Keratinocyte (primary cell): ENCODE data around the gene OR4C13. TPM values are rescaled to one million over a fixed set of nuclear protein-coding genes. Genes with fewer than 3 reads are reported as not detected.
"Not testable (repeated sequence)": the region's sequence is repeated elsewhere in the genome, so short reads cannot be mapped to it uniquely, and the experiment has no call there.

ENCODE experiments used
- DNase-seq: peaks from one replicate; pipeline ENCODE4 v3.0.0-alpha.2; 2011; ENCODE audit warnings: low read depth, missing footprints, low spot score
- FAIRE-seq: peaks from 2 replicates; lab custom pipeline; 2011; peaks lifted over from hg19 to GRCh38; lab: Jason Lieb, UNC
- H2AFZ ChIP-seq: 2 replicates; pipeline ENCODE4 v1.6.0; 2012; ENCODE audit warnings: low read length, control low read depth, inconsistent platforms; ENCODE audit not compliant: control insufficient read depth
- H3K27ac ChIP-seq: 2 replicates; pipeline ENCODE4 v1.5.1; 2011; ENCODE audit warnings: low read length; ENCODE audit not compliant: control insufficient read depth, insufficient read depth
- H3K27me3 ChIP-seq: 3 replicates; pipeline ENCODE4 v1.6.0; 2011; ENCODE audit warnings: low read length; ENCODE audit not compliant: control insufficient read depth, insufficient read depth; ENCODE audit errors: extremely low read depth
- H3K36me3 ChIP-seq, 2 experiments: 2 replicates in 1 of 2; 3 replicates in 1 of 2; pipeline ENCODE4 v1.5.1; 2011; ENCODE audit warnings: low read length in 2 of 2, mild to moderate bottlenecking in 1 of 2; ENCODE audit not compliant: control insufficient read depth in 2 of 2, insufficient read depth in 2 of 2; ENCODE audit errors: extremely low read depth in 1 of 2
- H3K4me1 ChIP-seq: 3 replicates; pipeline ENCODE4 v1.5.1; 2011; ENCODE audit warnings: low read length; ENCODE audit not compliant: control insufficient read depth, insufficient read depth; ENCODE audit errors: extremely low read depth
- H3K4me2 ChIP-seq: 3 replicates; pipeline ENCODE4 v1.6.0; 2011; ENCODE audit warnings: low read depth, low read length; ENCODE audit not compliant: control insufficient read depth, insufficient read depth; ENCODE audit errors: extremely low read depth
- H3K4me3 ChIP-seq, 3 experiments: fragments of 200-600 bp in 1 of 3; sonication (generic) in 1 of 3; 2 replicates in 2 of 3; 3 replicates in 1 of 3; pipeline ENCODE4 v1.5.1; 2011 to 2016; ENCODE audit warnings: low read length in 3 of 3, mild to moderate bottlenecking in 3 of 3, control low read depth in 2 of 3, inconsistent platforms in 1 of 3, low read depth in 1 of 3, mixed read lengths in 1 of 3, mixed run types in 1 of 3, moderate library complexity in 1 of 3; ENCODE audit not compliant: control insufficient read depth in 2 of 3, insufficient read depth in 2 of 3; ENCODE audit errors: extremely low read depth in 1 of 3
- H3K79me2 ChIP-seq: 2 replicates; pipeline ENCODE4 v1.6.0; 2012; ENCODE audit warnings: low read length; ENCODE audit not compliant: control insufficient read depth, insufficient read depth
- H3K9ac ChIP-seq: 3 replicates; pipeline ENCODE4 v1.6.0; 2011; ENCODE audit warnings: low read length; ENCODE audit not compliant: control insufficient read depth, insufficient read depth; ENCODE audit errors: extremely low read depth
- H3K9me1 ChIP-seq: 3 replicates; pipeline ENCODE4 v1.6.0; 2011; ENCODE audit warnings: low read length; ENCODE audit not compliant: control insufficient read depth, insufficient read depth; ENCODE audit errors: extremely low read depth
- H3K9me3 ChIP-seq: 2 replicates; pipeline ENCODE4 v1.5.1; 2012; ENCODE audit warnings: low read depth, low read length; ENCODE audit not compliant: control insufficient read depth
- H4K20me1 ChIP-seq: 3 replicates; pipeline ENCODE4 v1.6.0; 2011; ENCODE audit warnings: low read length; ENCODE audit not compliant: control insufficient read depth, insufficient read depth; ENCODE audit errors: extremely low read depth
- CTCF ChIP-seq, 3 experiments: IDR thresholded peaks in 1 of 3; conservative IDR thresholded peaks in 1 of 3; optimal IDR thresholded peaks in 1 of 3; 2 replicates in 2 of 3; 3 replicates in 1 of 3; pipeline versions ENCODE3 to v1.5.1; 2011; ENCODE audit warnings: low read length in 3 of 3, mild to moderate bottlenecking in 3 of 3, moderate library complexity in 2 of 3, control low read depth in 1 of 3, inconsistent platforms in 1 of 3; ENCODE audit not compliant: insufficient read depth in 2 of 3; ENCODE audit errors: extremely low read depth in 1 of 3
- EZH2 ChIP-seq: IDR thresholded peaks from one replicate; pipeline ENCODE4 v1.6.1; 2012; ENCODE audit warnings: inconsistent platforms, mild to moderate bottlenecking, low read length, moderate library complexity
- dilution Hi-C: fragments of 300-500 bp; cut with MboI; formaldehyde crosslinking; loops from one replicate; pipeline ENCODE4 v1.7.0; 2020; ENCODE audit warnings: low sequenced_read_pairs; ENCODE audit not compliant: extremely low pct_ligation_motif_present
- polyA minus RNA-seq, 3 experiments: library from RNA; depleted of rRNA, polyadenylated mRNA; stranded (reverse); fragments of >200 nt; gene quantifications; 1 replicate in 1 of 3; 2 replicates in 1 of 3; 3 replicates in 1 of 3; pipeline ENCODE4 v1.2.3, GENCODE V29; 2011
- polyA plus RNA-seq, 5 experiments: library from polyadenylated mRNA; depleted of rRNA in 3 of 5; stranded (reverse) in 3 of 5; stranded (forward) in 1 of 5; unstranded in 1 of 5; fragments of >200 nt; gene quantifications; 1 replicate in 1 of 5; 2 replicates in 3 of 5; 3 replicates in 1 of 5; pipeline versions ENCODE4 v1.2.1 to v1.2.3, GENCODE V29; 2011 to 2012; ENCODE audit warnings: missing spikeins in 2 of 5, low read depth in 1 of 5, low replicate concordance in 1 of 5

OR4C13 gene
- not detected in 3 replicates for polyA plus RNA-seq
- polyA plus RNA-seq (2011; ENCODE audit: low read depth) = not detected
- not detected in 2 replicates for polyA plus RNA-seq (2011; cell fraction: cytosol; rRNA removed)
- not detected in 2 replicates for polyA plus RNA-seq (2011; cell fraction: nucleus; rRNA removed)
- not detected in 2 replicates for polyA plus RNA-seq (2012; ENCODE audit: low replicate concordance)
- not detected in 3 replicates for polyA minus RNA-seq
- not detected for polyA minus RNA-seq (2011; cell fraction: cytosol; rRNA and poly(A)+ RNA removed)
- not detected in 2 replicates for polyA minus RNA-seq (2011; cell fraction: nucleus; rRNA and poly(A)+ RNA removed)

- TF ChIP-seq CTCF (optimal IDR thresholded peaks at IDR 0.05 in 1 of 3, IDR thresholded peaks at IDR 0.05 in 1 of 3, conservative IDR thresholded peaks at IDR 0.05 in 1 of 3; ENCODE audit: extremely low read depth in 1 of 3, insufficient read depth in 2 of 3, low read length in 3 of 3) (no peak), EZH2 (no peak)
- no peaks in the 10 kb centered on the region for H3K36me3 ChIP-seq
- FAIRE-seq = no peak
- H4K20me1 ChIP-seq = no peaks in the 10 kb centered on the region
- H3K9me1 ChIP-seq = no peaks in the 10 kb centered on the region
- H3K27me3 ChIP-seq = no peaks in the 10 kb centered on the region
- no peak for DNase-seq
- no peak within 1 kb of the TSS for H3K4me2 ChIP-seq
- H3K4me1 ChIP-seq = no peaks in the 10 kb centered on the region
- H3K9ac ChIP-seq = no peak within 1 kb of the TSS
- no peak within 1 kb of the TSS for H2AFZ ChIP-seq
- H3K79me2 ChIP-seq = no peaks in the 10 kb centered on the region
- no peaks in the 10 kb centered on the region for H3K9me3 ChIP-seq
- dilution Hi-C loops = no loop called here
- H3K4me3 ChIP-seq = no peak within 1 kb of the TSS
- H3K27ac ChIP-seq = no peak within 1 kb of the TSS
These were observed at the start of gene OR4C13 for GRCh38 chr11:49952091-49952490. Gene OR4C13 (plus strand): TSS chr11:49952391. CDS start chr11:49952423, 32 bp downstream.

GRCh38 chr11:49911516-49911915, 40.7 kb upstream of the OR4C13 start:
- H3K36me3 ChIP-seq, FAIRE-seq, H3K4me1 ChIP-seq, H3K9me1 ChIP-seq, H4K20me1 ChIP-seq, H3K9me3 ChIP-seq, H3K4me3 ChIP-seq, H3K27me3 ChIP-seq, dilution Hi-C loops, H3K4me2 ChIP-seq, H3K79me2 ChIP-seq, H3K27ac ChIP-seq, H3K9ac ChIP-seq, DNase-seq, H2AFZ ChIP-seq: not testable (repeated sequence)

- H3K4me3 ChIP-seq, dilution Hi-C loops, H3K4me1 ChIP-seq, H3K9ac ChIP-seq, FAIRE-seq, H3K36me3 ChIP-seq, H3K79me2 ChIP-seq, H3K27ac ChIP-seq, H3K27me3 ChIP-seq, H4K20me1 ChIP-seq, H3K9me3 ChIP-seq, DNase-seq, H2AFZ ChIP-seq, H3K4me2 ChIP-seq, H3K9me1 ChIP-seq: not testable (repeated sequence)
These were observed 3.5 kb upstream of the OR4C13 start for GRCh38 chr11:49948701-49949100.

- H3K4me2 ChIP-seq, H3K27me3 ChIP-seq, H3K79me2 ChIP-seq, H2AFZ ChIP-seq, H3K9ac ChIP-seq, FAIRE-seq, H3K4me1 ChIP-seq, H4K20me1 ChIP-seq, dilution Hi-C loops, H3K4me3 ChIP-seq, H3K36me3 ChIP-seq, H3K9me1 ChIP-seq, H3K27ac ChIP-seq, H3K9me3 ChIP-seq, DNase-seq: not testable (repeated sequence)
These were observed 21.2 kb downstream of the OR4C13 start for GRCh38 chr11:49973439-49973838.
